Parathyroid adenoma (tissue), 2 donors: ENCODE measurements around the gene HSF2BP.
"Not testable (repeated sequence)": the region's sequence is repeated elsewhere in the genome, so short reads cannot be mapped to it uniquely, and the experiment has no call there.

ENCODE experiments used
- H2AFZ ChIP-seq: fragments of 300-600 bp; sonication (generic); one replicate; pipeline ENCODE4 v1.7.0; 2017; ENCODE audit warnings: antibody characterized with exemption, mild to moderate bottlenecking
- H3K27ac ChIP-seq: fragments of 300-600 bp; sonication (generic); one replicate; pipeline ENCODE4 v1.7.0; 2017
- H3K27me3 ChIP-seq: fragments of 300-600 bp; sonication (generic); one replicate; pipeline ENCODE4 v1.7.0; 2017; ENCODE audit warnings: low read length; ENCODE audit not compliant: control insufficient read depth, insufficient read depth
- H3K36me3 ChIP-seq: fragments of 300-600 bp; sonication (generic); one replicate; pipeline ENCODE4 v1.7.0; 2017; ENCODE audit warnings: low read length; ENCODE audit not compliant: control insufficient read depth, insufficient read depth
- H3K4me1 ChIP-seq: fragments of 300-600 bp; sonication (generic); one replicate; pipeline ENCODE4 v1.7.0; 2017; ENCODE audit warnings: control low read depth
- H3K4me2 ChIP-seq: fragments of 300-600 bp; sonication (generic); one replicate; pipeline ENCODE4 v1.7.0; 2017; ENCODE audit warnings: low read length
- H3K4me3 ChIP-seq: fragments of 300-600 bp; sonication (generic); one replicate; pipeline ENCODE4 v1.7.0; 2017; ENCODE audit warnings: low read depth, low read length
- H3K79me2 ChIP-seq: fragments of 300-600 bp; sonication (generic); one replicate; pipeline ENCODE4 v1.7.0; 2017; ENCODE audit warnings: control low read depth
- H3K9ac ChIP-seq: fragments of 300-600 bp; sonication (generic); one replicate; pipeline ENCODE4 v1.7.0; 2017; ENCODE audit warnings: mild to moderate bottlenecking
- H3K9me3 ChIP-seq: fragments of 300-600 bp; sonication (generic); one replicate; pipeline ENCODE4 v1.7.0; 2017; ENCODE audit warnings: low read length; ENCODE audit not compliant: control insufficient read depth
- TF ChIP-seq, protein P1 (sequence below): fragments of 300-600 bp; sonication (generic); IDR thresholded peaks from one replicate; pipeline ENCODE4 v1.7.0; 2017; ENCODE audit warnings: antibody characterized with exemption, mild to moderate bottlenecking
- donor health status: primary hyperparathyroidism.

The HSF2BP gene

DNA sequence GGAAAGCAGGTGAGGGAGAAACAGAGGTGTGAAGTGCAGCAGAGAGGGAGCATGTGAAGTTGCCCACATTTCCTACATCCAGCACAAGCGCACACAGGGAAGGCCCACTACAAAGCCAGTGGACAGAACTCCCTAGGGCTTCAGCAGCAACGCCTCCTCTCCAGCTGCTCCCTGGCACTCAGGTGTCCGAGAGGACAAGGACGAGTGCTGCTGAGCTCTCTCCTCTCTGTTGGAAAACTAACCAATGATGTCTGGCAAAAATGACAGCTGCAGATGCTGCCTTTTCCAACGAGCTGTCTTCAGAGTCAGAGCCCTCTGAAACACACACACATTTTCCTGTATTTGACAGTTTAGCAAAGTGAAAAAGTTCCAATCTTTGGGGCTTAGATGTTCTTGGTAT is 86.8 kb downstream of the HSF2BP start:
- Histone ChIP-seq H3K9ac (no peak overlapping the region), H3K4me1 (no peaks in the 10 kb centered on the region), H3K27me3 (no peaks in the 10 kb centered on the region), H3K4me2 (no peak overlapping the region), H3K9me3 (no peaks in the 10 kb centered on the region), H3K4me3 (no peak overlapping the region), H3K36me3 (no peaks in the 10 kb centered on the region), H2AFZ (no peak overlapping the region), H3K79me2 (no peaks in the 10 kb centered on the region), H3K27ac (no peak overlapping the region)
- TF ChIP-seq, protein P1, sequence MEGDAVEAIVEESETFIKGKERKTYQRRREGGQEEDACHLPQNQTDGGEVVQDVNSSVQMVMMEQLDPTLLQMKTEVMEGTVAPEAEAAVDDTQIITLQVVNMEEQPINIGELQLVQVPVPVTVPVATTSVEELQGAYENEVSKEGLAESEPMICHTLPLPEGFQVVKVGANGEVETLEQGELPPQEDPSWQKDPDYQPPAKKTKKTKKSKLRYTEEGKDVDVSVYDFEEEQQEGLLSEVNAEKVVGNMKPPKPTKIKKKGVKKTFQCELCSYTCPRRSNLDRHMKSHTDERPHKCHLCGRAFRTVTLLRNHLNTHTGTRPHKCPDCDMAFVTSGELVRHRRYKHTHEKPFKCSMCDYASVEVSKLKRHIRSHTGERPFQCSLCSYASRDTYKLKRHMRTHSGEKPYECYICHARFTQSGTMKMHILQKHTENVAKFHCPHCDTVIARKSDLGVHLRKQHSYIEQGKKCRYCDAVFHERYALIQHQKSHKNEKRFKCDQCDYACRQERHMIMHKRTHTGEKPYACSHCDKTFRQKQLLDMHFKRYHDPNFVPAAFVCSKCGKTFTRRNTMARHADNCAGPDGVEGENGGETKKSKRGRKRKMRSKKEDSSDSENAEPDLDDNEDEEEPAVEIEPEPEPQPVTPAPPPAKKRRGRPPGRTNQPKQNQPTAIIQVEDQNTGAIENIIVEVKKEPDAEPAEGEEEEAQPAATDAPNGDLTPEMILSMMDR, result no peak

DNA sequence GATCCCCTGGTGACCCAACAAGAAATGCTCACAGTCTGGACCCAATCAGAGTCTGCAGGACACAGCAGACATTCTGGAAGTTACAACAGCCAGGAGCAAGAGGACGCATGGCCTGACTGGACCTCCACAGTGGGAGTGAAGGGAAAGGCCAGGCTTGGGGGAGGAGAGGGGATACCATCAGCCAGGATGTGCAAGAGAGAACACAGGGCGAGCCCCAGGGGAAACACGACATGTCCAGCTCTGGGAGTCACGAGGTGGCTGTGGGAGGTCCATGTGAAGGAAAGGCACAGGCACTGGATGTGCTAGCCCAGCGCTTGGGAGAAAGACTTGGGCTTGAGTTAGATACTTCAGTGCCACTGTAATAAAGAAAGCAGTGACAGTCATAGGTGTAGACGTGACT is 87.3 kb downstream of the HSF2BP start:
- no peaks in the 10 kb centered on the region for H3K79me2 ChIP-seq
- no peaks in the 10 kb centered on the region for H3K9me3 ChIP-seq
- no peak overlapping the region for H3K27ac ChIP-seq
- no peak overlapping the region for H3K4me2 ChIP-seq
- no peak overlapping the region for H3K4me3 ChIP-seq
- H3K4me1 ChIP-seq, result no peaks in the 10 kb centered on the region
- H3K27me3 ChIP-seq, result no peaks in the 10 kb centered on the region
- TF ChIP-seq, protein P1, result no peak
- H3K9ac ChIP-seq, result no peak overlapping the region
- no peaks in the 10 kb centered on the region for H3K36me3 ChIP-seq
- no peak overlapping the region for H2AFZ ChIP-seq

DNA sequence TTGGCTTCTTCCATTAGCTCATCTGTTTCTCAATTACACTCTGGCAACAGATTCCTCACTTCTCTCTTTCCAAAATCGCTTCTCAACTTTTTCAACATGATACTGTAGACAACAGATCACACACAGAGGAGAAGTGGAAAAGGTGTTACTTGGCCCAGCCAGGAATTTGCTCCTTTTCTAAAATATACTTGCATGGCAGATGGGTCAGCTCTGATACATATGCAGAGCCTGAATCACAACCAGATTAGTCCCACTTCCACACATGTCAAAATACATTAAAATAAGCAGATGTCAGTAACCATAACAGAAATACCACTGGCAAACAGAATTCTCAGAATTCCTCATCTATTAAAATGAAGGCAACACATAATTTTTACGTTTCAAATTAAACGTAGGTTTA is 89.1 kb downstream of the HSF2BP start:
- H3K4me2 ChIP-seq, H3K27me3 ChIP-seq: not testable (repeated sequence)

DNA sequence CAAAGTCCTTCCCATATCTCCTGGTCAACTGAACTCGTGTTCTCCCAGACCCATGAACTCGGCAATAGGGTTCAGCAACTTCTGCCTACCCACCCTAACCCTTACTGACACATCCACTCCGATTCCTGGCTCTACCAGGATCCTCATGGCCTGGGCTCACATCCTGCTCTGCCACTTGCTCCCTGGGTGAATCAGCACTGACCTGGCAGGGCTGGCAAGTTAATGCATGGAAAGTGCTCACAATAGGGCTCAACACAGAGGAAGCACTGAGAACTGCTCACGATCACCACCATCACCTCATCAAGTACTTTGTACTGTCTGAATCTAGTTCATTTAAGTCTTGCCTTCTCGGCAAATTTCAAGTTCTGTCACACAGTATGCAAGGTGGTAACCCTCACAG is 96.8 kb downstream of the HSF2BP start:
- not testable (repeated sequence) for H3K4me1 ChIP-seq, H3K27me3 ChIP-seq, H2AFZ ChIP-seq, H3K4me3 ChIP-seq, H3K9me3 ChIP-seq, H3K9ac ChIP-seq, H3K27ac ChIP-seq, H3K79me2 ChIP-seq, H3K4me2 ChIP-seq, H3K36me3 ChIP-seq

More for the DNA sequence above, 89.1 kb downstream of the HSF2BP start:
- not testable (repeated sequence) for H3K27ac ChIP-seq, H3K4me1 ChIP-seq, H3K79me2 ChIP-seq, H3K4me3 ChIP-seq, H3K9ac ChIP-seq, H3K36me3 ChIP-seq, H3K9me3 ChIP-seq, H2AFZ ChIP-seq

DNA sequence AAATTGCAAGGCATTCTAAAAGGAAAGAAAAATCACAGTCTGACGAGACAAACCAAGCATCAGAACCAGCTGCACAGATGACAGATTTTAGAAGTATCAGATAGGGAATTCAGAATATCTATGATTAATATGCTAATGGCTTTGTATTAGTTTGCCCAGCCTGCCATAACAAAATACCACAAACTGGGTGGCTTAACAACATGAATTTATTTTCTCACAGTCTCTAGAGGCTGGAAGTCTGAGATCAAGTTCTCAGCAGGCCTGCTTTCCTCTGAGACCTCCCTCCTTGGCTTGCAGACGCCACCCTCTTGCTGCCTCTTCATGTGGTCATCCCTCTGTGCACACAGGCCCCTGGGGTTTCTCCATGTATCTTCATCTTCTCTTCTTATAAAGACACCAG is 118.7 kb downstream of the HSF2BP start:
- H3K27ac ChIP-seq, H2AFZ ChIP-seq, H3K79me2 ChIP-seq, H3K36me3 ChIP-seq, H3K4me2 ChIP-seq, H3K27me3 ChIP-seq, H3K4me3 ChIP-seq, H3K9ac ChIP-seq, H3K4me1 ChIP-seq, H3K9me3 ChIP-seq: not testable (repeated sequence)

DNA sequence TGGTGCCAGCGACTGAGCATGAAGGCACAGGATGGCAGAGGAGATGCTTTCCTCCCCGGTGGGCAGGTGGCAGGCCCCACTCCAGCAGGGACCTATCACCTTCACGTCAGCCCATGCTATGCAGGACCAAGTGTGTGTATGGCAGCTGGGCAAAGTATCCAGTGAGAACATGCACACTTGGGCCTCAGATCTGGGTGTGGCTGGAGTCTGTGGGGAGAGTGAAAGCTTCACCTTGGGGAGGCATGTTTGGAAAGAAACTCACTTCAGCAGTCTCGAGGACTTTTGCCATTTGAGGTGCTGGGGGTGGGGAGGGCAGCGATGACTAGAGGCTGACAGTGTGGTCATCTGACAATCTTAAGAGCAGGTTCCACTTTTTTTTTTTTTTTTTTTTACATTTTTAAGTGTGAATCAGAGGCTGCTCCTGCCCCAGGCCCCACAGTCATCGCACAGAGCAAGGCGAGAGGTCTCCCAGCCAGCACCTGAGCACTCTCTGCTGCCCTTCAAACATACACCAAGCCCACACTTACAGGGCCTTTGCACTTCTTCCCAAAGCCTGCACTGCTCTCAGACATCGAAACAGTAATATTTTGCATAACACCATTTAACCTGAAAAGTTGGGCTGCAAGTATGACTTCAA is 136.7 kb downstream of the HSF2BP start:
- H3K27ac ChIP-seq, H3K27me3 ChIP-seq, H3K4me2 ChIP-seq, H3K79me2 ChIP-seq, H3K36me3 ChIP-seq, H3K9ac ChIP-seq, H3K9me3 ChIP-seq, H2AFZ ChIP-seq, H3K4me1 ChIP-seq, H3K4me3 ChIP-seq: not testable (repeated sequence)

DNA sequence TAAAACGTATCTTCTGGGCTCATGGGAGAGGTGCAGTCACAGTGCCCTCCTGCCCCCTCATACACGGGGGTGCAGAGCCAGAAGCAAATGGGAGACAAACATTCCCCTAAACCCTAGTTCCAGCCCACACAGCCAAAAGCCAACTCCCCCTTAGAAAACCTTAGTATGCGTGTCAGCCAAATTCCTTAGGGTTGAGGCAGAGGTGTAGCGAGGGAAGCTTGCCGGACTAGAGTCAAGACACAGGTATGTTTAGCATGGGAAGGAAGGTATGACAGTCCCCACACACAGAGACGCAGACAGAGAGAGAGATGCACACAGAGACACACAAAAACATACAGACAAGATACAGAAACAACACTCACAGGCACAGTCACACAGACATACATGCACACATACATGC is 141.6 kb downstream of the HSF2BP start:
- H3K9me3 ChIP-seq, H3K4me3 ChIP-seq, H2AFZ ChIP-seq, H3K4me1 ChIP-seq, H3K27me3 ChIP-seq, H3K27ac ChIP-seq, H3K9ac ChIP-seq, H3K36me3 ChIP-seq, H3K4me2 ChIP-seq, H3K79me2 ChIP-seq: not testable (repeated sequence)

DNA sequence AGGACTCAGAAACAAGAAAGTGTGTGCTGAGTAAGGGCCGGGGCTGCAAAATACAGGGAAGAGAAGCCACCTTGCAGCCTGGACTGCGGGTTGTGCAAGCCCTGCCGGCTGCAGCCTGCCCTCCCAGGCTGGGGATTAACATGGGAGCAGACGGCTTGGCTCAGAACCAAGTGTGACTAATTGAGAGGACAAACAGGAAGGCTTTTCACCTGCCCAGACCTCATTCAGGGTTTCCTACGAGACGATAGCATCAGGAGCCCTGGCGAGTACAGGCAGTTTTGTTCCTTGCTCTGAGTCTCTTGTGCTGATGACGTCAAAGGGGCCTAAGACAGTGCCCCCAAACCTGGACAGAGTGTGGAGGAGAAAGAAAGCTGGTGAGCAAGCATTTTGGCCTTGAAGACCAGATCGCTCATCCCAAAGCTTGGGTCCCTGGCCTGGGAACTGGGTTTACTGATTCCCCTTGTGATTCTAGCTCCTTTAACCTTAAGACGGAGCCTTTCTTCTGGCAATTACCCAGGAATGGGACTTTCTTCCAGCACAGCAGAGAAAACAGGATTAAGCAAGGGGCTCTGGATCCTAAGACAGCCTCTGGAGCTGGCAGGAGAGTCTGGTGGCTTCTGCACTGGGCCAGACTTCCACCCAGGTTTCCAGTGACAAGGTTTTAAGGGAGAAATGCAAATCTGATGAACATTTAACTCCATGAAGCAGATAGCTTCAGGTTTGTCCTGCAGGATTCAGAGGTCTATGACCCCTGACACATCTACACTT is 142.2 kb downstream of the HSF2BP start:
- not testable (repeated sequence) for H3K36me3 ChIP-seq, H3K27me3 ChIP-seq, H3K4me1 ChIP-seq, H2AFZ ChIP-seq, H3K4me3 ChIP-seq, H3K79me2 ChIP-seq, H3K4me2 ChIP-seq, H3K9ac ChIP-seq, H3K9me3 ChIP-seq, H3K27ac ChIP-seq

DNA sequence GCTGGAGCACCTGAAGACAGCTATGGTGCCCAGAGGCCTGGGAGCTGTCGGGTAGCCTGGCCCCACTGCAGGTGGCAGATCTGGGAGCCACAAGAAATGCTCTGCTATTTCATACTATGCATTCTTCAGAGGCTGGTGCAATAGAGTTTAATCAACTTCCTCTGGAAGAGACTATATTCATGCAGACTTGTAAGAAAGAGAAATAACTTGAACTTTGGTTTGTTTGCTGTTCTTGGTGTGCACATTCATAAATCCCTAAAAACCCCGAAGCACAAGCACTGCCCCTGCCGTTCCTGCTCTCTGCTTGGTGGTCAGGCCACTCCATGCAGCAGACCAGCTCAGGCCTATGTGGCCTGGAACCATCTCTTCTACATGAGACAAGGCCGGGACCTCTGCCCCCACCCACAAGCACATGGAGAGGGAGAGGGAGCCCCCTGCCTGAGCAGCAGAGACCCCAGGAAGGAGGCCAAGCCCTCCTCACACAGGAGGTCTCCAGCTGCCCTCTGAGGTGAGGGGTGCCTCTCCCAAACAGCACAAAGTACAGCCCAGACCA is 142.9 kb downstream of the HSF2BP start:
- not testable (repeated sequence) for H3K9ac ChIP-seq, H3K9me3 ChIP-seq, H3K27me3 ChIP-seq, H3K36me3 ChIP-seq, H3K27ac ChIP-seq, H3K4me1 ChIP-seq, H3K4me3 ChIP-seq, H3K79me2 ChIP-seq, H2AFZ ChIP-seq, H3K4me2 ChIP-seq
